RWPE1 (cell line): ENCODE results near the gene BMS1.

Experiments used
- CTCF ChIA-PET: fragments of 350-600 bp; sonication (Branson Sonifier 250); formaldehyde crosslinking; extraction: SDS; loops from one replicate; lab custom pipeline; 2021; lab: Yijun Ruan, JAX
- POLR2A ChIA-PET: fragments of 400-600 bp; formaldehyde crosslinking; extraction: SDS; loops from one replicate; lab custom pipeline; 2020; ENCODE audit warnings: antibody characterized with exemption; ENCODE audit not compliant: low non-redundant PET; lab: Yijun Ruan, JAX
- DNase-seq: peaks from one replicate; pipeline ENCODE4 v3.0.0; 2012; ENCODE audit warnings: low spot score
- H3K27ac ChIP-seq: fragments of 450-650 bp; 2 replicates; pipeline ENCODE4 v1.5.1; 2017
- CTCF ChIP-seq: fragments of 450-650 bp; conservative IDR thresholded peaks from 2 replicates; pipeline ENCODE4 v1.5.1; 2017; ENCODE audit warnings: low read depth, mild to moderate bottlenecking

BMS1 gene

GRCh38 chr10:42876945-42877344 lies 94.3 kb downstream of the BMS1 start:
- ChIA-PET POLR2A (no interaction called here), CTCF (interaction anchor here (1.1 kb wide), 1 partner anchor 68 kb away, joined by 3 read pairs; no protein-coding TSS in a partner anchor)
- DNase-seq: no peak
- no peak for TF ChIP-seq CTCF
- H3K27ac ChIP-seq: no peak overlapping the region

GRCh38 chr10:42877496-42878030 lies 95.0 kb downstream of the BMS1 start:
- no peak for DNase-seq
- ChIA-PET POLR2A (no interaction called here), CTCF (interaction anchor here (1.1 kb wide), 1 partner anchor 67 kb away, joined by 3 read pairs; no protein-coding TSS in a partner anchor)
- no peak overlapping the region for H3K27ac ChIP-seq
- no peak for TF ChIP-seq CTCF

GRCh38 chr10:42878134-42878820 lies 95.7 kb downstream of the BMS1 start:
- DNase-seq: no peak
- CTCF ChIA-PET: no interaction called here
- H3K27ac ChIP-seq: no peak overlapping the region
- no peak for TF ChIP-seq CTCF
- POLR2A ChIA-PET: no interaction called here

- CTCF ChIA-PET: no interaction called here
- TF ChIP-seq CTCF: no peak
- POLR2A ChIA-PET: no interaction called here
- no peak for DNase-seq
- H3K27ac ChIP-seq: no peak overlapping the region
Observed at GRCh38 chr10:42878821-42879195, 96.2 kb downstream of the BMS1 start.

- POLR2A ChIA-PET: no interaction called here
- DNase-seq: no peak
- no peak overlapping the region for H3K27ac ChIP-seq
- TF ChIP-seq CTCF: no peak
- CTCF ChIA-PET: no interaction called here
Observed at GRCh38 chr10:42879380-42880254, 97.0 kb downstream of the BMS1 start.

- DNase-seq: no peak
- ChIA-PET CTCF (no interaction called here), POLR2A (no interaction called here)
- TF ChIP-seq CTCF: no peak
- H3K27ac ChIP-seq: no peak overlapping the region
Observed at GRCh38 chr10:42880255-42880620, 97.6 kb downstream of the BMS1 start.
